ENCODE data around the gene RNASEH1. TPM values are rescaled to one million over a fixed set of nuclear protein-coding genes. Genes with fewer than 3 reads are reported as not detected.
A peak's percentile ranks its signal among the peaks of the same experiment; 100 is the strongest.
"Not testable (repeated sequence)": the region's sequence is repeated elsewhere in the genome, so short reads cannot be mapped to it uniquely, and the experiment has no call there.

Gene RNASEH1
- polyA plus RNA-seq, 12 donors, result 10.1 to 21.0 (median 18.9) TPM; not detected in 1

DNA sequence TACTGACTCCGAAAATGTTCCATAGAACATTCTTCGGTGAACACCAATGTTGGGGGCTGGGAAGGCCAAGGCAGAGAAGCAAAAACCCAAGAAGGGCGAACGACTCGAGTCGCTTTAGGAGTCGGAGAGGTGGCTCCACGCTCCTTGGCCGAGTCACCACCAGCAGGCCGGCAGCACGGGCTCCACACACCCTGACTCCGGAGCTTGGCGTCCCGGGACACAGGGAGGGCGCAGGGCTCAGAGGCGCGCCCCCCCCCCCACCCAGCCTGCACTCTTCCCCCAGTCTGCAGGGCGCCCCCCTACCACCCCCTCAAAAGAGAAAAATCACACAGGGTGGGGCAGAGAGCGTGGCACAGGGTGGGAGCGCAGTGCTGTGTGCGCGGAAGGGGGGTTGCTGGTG lies 31.3 kb downstream of the RNASEH1 start:
- DNase-seq, result no peak

DNA sequence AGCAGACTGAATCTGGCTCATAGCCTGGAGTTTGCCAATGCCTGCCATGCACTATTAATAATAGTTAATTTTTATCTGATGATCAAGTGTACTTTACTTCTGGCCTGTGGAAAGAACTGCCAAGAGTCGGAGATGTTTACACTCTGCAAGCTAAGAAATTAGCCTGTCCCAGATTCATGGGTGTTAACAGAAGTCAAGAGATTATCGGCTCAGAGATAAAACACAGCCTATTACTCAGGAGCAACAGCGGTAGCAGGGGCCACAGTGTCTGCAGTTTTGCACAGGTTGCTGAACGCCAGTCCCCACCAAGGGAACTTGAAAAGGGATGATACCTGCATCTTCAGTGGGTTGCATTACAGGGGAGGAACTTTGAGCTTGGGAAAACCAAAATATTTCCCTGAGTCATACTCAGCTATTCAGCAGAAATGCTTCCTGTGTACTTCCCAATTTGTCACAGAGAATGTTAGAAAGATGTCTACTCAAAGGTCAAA lies 34.5 kb downstream of the RNASEH1 start:
- no peak for DNase-seq

GRCh38 chr2:3522961-3523421 lies 35.1 kb downstream of the RNASEH1 start:
- DNase-seq, result no peak

DNA sequence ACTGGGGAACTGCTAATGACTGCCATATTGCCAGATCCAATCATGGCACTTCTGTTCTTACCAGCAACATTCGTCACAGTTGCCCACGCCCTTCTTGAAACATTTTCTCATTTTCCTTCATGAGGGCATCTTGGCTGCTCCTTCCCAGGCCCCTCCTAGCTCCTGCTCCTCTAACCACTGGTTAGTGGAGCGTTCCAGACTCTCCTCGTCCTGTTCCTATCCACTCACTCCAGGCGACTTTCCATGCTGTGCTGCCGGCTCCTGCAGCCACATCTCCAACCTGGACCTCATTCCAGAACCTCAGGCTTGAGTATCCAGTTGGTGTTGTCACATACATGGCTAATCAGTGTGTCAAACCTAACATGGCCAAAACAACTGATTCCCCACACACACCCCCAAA lies 37.5 kb downstream of the RNASEH1 start:
- no peak for DNase-seq

DNA sequence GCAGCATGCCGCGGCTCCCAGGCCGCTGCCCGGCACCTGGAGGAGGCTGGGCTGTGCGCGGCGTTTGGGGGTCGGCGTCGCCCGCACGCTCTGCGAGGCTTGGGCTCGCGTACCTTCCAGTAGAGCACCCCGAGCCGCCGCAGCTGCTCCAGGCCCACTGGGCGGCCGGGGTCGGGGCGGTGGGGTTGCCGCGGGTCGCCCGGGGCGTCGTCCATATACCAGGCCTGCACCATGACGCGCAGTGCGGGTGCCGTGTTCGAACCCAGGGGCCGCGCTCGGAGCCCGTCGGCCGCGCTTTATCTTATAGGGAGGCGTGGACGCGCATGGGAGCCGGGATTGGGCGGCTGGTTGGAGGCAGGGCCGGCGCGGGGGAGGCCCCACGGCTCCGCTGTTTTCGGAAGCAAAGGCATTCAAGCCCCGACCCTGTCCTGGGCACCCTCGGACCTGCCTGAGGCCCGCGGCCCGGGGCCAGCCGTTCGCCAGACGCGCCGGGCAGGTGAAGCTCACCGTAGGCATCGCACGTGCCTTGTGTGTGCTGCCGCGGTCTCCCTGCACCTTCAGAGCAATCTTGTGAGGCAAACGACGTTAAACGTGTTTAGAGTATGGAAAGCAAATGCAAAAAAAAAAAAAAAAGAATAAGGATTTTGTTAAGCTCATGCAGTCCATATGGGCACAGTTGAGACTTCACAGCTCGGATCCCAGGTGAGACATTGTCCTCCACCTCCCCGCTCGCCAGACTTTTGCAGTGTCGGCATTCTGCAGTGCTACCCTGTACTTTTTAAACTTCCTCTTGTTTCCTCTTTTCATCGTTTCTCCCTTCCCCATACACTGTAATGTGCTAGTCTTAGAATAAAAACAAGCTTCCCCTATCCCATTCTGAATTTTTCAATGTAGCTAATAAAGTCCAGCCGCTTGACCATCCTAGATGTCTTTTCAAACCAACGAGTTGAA lies 38.6 kb downstream of the RNASEH1 start, which contains the start of gene ADI1:
TSS of gene ADI1 (minus strand) at position 277 of the 951 bp plus-strand sequence. CDS start at position 233, 44 bp downstream.
- peak; percentile 80 for DNase-seq

GRCh38 chr2:3518496-3519254 lies 39.5 kb downstream of the RNASEH1 start:
- peak; percentile 100 for DNase-seq

DNA sequence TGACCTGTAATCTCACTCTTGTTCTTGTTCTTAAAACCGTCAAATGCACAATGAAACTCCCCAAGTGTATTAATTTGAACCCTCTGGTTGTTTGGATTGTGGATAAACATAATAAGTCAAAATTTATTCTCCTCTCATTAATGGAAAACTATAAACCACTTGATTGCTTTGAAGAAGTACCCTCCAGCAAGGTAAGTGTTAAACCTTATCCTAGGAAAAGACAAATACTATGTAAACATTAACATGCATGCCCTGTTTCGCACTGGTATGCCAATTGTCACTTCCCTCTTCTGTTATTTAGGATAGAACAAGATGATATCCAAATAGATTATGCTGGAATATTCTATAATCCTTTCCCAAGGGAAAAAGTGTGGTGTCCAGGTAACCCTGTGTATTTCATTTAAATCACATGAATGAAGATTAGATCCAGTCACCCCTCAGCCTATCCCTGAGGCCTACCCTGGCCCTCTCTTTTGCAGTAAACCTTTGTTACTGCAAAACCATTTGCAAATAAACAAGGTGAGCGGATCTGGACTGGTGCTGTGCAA lies 40.1 kb downstream of the RNASEH1 start:
- DNase-seq, result no peak

DNA sequence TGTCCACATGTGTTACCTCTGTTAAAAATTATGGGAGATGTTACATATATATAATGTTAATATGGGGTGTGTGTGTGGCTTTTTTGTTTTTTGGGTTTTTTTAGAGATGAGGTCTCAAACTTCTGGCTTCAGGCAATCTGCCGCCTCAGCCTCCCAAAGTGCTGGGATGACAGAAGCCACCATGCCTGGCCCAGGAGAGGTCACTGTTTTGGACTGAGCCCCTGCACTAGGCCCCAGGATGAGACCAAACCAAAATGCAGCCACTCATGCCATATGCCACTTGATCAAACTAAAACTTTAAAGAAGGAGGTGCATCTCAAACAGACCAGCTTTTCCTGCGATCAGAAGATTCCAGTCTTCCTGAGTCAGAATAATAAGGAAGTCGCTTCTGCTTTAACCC lies 41.3 kb downstream of the RNASEH1 start:
- DNase-seq, result no peak

DNA sequence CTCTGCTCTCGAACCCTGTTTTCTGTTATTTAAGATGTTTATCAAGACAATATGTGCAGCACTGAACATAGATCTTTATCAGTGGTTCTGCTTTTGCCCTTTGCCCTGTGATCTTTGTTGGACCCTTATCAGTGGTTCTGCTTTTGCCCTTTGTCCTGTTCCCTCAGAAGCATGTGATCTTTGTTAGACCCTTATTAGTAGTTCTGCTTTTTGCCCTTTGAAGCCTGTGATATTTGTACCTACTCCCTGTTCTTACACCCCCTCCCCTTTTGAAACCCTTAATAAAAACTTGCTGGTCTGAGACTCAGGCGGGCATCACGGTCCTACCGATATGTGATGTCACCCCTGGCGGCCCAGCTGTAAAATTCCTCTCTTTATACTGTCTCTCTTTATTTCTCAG lies 42.7 kb downstream of the RNASEH1 start:
- DNase-seq, result not testable (repeated sequence)

DNA sequence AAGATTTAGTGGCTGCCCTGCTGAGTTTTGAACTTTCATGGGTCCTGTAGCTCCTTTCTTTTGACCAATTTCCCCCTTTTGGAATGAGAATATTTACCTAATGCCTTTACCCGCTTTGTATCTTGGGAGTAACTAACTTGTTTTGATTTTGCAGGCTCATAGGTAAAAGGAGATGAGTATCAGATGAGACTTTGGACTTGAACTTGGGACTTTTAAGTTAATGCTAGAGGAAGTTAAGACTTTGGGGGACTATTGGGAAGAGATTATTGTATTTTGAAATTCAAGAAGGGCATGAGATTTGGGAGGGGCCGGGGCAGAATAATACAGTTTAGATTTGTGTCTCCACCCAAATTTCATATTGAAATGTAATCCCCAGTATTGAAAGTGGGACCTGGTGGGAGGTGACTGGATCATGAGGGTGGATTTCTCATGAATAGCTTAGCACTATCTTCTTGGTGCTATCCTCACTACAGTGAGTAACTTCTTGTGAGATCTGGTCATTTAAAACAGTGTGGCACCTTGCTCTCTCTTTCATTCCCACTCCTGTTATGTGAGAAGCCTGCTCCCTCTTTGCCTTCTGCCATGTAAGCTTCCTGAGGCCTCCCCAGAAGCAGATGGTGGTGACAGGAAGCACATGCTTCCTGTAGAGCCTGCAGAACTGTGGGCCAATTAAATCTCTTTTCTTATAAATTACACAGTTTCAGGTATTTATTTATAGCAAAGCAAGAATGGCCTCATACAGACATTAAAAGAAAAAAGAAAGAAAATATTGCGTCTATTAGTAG lies 44.9 kb downstream of the RNASEH1 start:
- no peak for DNase-seq

- no peak for DNase-seq
Observed at GRCh38 chr2:3512086-3512485, 46.0 kb downstream of the RNASEH1 start.

DNA sequence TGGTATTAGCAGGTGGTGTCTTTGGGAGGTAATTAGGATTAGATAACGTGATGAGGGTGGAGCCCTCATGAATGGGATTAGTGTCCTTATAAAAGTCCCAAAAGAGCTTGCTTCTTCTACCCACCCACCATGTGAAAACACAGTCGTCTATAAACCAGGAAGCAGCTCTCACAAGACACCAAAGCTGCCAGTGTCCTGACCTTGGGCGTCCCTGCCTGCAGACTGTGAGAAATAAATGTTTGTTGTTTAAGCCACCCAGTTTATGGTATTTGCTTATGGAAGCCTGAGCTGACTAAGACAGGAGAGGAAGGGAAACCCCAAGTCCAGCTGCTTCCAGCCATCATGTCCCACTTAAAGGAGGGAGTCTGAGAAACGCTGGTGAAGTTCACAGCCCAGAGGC lies 52.4 kb downstream of the RNASEH1 start:
- no peak for DNase-seq

DNA sequence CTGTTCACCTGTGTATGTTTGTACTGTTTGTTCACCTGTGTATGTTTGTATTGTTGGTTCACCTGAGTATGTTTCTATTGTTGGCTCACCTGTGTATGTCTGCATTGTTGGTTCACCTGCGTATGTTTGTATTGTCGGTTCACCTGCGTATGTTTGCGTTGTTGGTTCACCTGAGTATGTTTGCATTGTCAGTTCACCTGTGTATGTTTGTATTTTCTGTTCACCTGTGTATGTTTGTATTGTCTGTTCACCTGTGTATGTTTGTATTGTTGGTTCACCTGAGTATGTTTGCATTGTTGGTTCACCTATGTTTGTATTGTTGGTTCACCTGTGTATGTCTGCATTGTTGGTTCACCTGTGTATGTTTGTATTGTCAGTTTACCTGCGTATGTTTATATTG lies 53.4 kb downstream of the RNASEH1 start:
- DNase-seq, result no peak

DNA sequence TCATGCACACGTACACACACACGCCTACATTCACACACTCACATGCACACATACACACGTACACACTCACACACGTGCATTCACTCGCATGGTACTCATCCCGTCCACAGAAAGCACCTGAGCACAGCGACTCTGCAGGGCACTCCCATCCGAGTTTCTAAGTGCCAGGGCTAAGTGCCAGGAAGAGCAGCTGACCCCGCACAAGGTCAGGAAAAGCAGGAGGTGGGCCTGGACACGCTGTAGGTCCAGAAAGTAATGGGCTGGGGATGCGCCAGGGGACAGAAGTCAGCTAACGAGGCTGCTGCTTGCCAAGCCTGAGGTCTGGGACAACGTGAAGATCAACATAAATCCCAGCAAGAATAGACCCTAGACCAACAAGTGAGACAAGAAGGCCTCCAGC lies 54.6 kb downstream of the RNASEH1 start:
- no peak for DNase-seq

DNA sequence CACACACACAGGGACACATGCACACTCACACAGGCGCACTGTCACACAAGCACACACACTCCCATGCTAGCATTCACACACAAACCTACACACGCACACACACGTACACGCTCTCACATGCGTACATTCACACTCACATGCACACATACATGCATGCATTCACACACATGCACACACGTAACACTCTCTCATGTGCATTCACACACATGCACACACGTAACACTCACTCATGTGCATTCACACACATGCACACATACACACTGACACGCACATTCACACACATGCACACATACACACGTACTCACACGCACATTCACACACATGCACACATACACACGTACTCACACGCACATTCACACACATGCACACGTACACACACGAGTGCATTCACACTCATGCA lies 55.1 kb downstream of the RNASEH1 start:
- no peak for DNase-seq

- no peak for DNase-seq
Observed at GRCh38 chr2:3500326-3500899, 57.7 kb downstream of the RNASEH1 start.

DNA sequence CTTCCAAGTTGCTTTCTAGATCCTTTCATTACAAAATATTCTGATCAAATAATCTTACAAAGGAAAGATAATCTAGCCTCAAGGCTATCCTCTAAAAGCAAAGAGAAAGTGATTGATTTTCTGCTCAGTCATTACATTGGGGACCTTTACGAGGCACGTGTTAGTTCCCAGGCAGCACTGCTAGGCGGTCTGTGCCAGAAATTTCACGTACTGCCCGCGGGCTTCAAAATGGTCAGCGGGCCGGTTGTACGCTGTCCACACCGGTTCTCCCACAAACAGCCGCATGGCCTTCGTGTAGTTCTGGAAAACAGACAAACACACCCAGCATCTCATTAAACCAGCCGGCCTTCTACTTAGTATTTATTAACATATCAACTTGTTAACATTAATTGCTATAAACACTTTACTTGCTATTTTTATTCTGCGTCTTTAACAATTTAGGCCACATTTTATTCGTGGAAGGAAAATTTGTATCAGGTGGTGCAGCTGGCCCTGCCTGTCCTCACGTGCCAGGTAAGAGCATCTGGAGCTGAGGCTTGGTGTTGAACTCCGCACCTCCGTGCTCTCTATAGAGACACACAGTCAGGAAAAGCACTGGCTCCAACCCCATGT lies 59.2 kb downstream of the RNASEH1 start:
- no peak for DNase-seq

- not testable (repeated sequence) for DNase-seq
Observed at GRCh38 chr2:3496708-3497080, 61.4 kb downstream of the RNASEH1 start.

Measured in muscle of arm (tissue), 12 donors.